ENCODE data around the gene NFIC. TPM values are rescaled to one million over a fixed set of nuclear protein-coding genes. Genes with fewer than 3 reads are reported as not detected.
"Not testable (repeated sequence)": the region's sequence is repeated elsewhere in the genome, so short reads cannot be mapped to it uniquely, and the experiment has no call there.

The NFIC gene
- polyA plus RNA-seq, 1 of the 3 experiments (the other 2 are of a cell fraction), result 7.2 TPM

GRCh38 chr19:3348042-3348441 lies 18.3 kb upstream of the NFIC start (continued):
- TF ChIP-seq USF2 (IDR thresholded peaks at IDR 0.05; ENCODE audit: borderline replicate concordance, low read depth, low read length) (no peak), TCF12 (IDR thresholded peaks at IDR 0.05) (no peak), RXRA (IDR thresholded peaks at IDR 0.05; ENCODE audit: borderline replicate concordance, low read depth) (no peak)

- CTCF ChIA-PET, result interaction anchor here (0.7 kb wide), 2 partner anchors 53 to 125 kb away, joined by 3 read pairs; no protein-coding TSS in a partner anchor
- H3K4me1 ChIP-seq (ENCODE audit: control insufficient read depth in 1 of 2, insufficient read depth in 2 of 2, low read depth in 1 of 2, low read length in 1 of 2); H3K27me3 ChIP-seq (ENCODE audit: insufficient read depth); H3K4me2 ChIP-seq; H3K79me2 ChIP-seq (ENCODE audit: insufficient read depth); H3K36me3 ChIP-seq (replicated peaks in 1 of 2; ENCODE audit: control insufficient read depth in 1 of 2, insufficient read depth in 2 of 2, low read length in 1 of 2); H3K9me3 ChIP-seq; H4K20me1 ChIP-seq (ENCODE audit: insufficient read depth); H3K4me3 ChIP-seq (ENCODE audit: low read depth in 2 of 2, low read length in 1 of 2); DNase-seq; H3K9ac ChIP-seq; H3K9me2 ChIP-seq; H3F3A ChIP-seq (replicated peaks; ENCODE audit: insufficient read depth); POLR2A ChIA-PET; H2AFZ ChIP-seq (ENCODE audit: low read depth); H3K27ac ChIP-seq (ENCODE audit: low read depth in 2 of 2, low read length in 1 of 2): not testable (repeated sequence)
- 94% methylated on average over 11 of the region's 11 CpGs for WGBS (ENCODE audit: low lambda C conversion rate)
Measured at GRCh38 chr19:3348469-3348868, 17.9 kb upstream of the NFIC start.

GRCh38 chr19:3350014-3350663 lies 16.2 kb upstream of the NFIC start:
- no peak for DNase-seq
- no peaks in the 10 kb centered on the region for H3K4me1 ChIP-seq (ENCODE audit: control insufficient read depth in 1 of 2, insufficient read depth in 2 of 2, low read depth in 1 of 2, low read length in 1 of 2)
- no peak overlapping the region for H3K4me3 ChIP-seq (ENCODE audit: low read depth in 2 of 2, low read length in 1 of 2)
- H3K27ac ChIP-seq (ENCODE audit: low read depth in 2 of 2, low read length in 1 of 2), result no peak overlapping the region
- ChIA-PET CTCF (interaction anchor here (0.7 to 1.2 kb wide), 3 partner anchors 10 to 235 kb away, joined by 3 read pairs; partner anchors contain the start of gene GIPC3), POLR2A (no interaction called here)
- TF ChIP-seq MXI1 (IDR thresholded peaks at IDR 0.05; ENCODE audit: low read depth, low read length) (no peak), IRF3 (IDR thresholded peaks at IDR 0.05; ENCODE audit: low read depth, low read length) (no peak), RCOR1 (IDR thresholded peaks at IDR 0.05; ENCODE audit: low read length) (no peak), GABPA (IDR thresholded peaks at IDR 0.05; ENCODE audit: low read depth) (no peak), EP300 (IDR thresholded peaks at IDR 0.05; ENCODE audit: borderline replicate concordance in 1 of 2, low read depth in 1 of 2, low read length in 1 of 2) (no peak), RAD21 (IDR thresholded peaks at IDR 0.05; ENCODE audit: low read length) (no peak), ELF1 (IDR thresholded peaks at IDR 0.05) (no peak), TEAD4 (IDR thresholded peaks at IDR 0.05; ENCODE audit: borderline replicate concordance, insufficient read depth) (no peak), PBX3 (IDR thresholded peaks at IDR 0.05) (no peak), SIN3A (IDR thresholded peaks at IDR 0.05; ENCODE audit: borderline replicate concordance, low read depth, low read length) (no peak), CHD2 (IDR thresholded peaks at IDR 0.05; ENCODE audit: low read length, partially characterized antibody) (no peak), RFX5 (IDR thresholded peaks at IDR 0.05; ENCODE audit: low read length) (no peak), USF1 (IDR thresholded peaks at IDR 0.05; ENCODE audit: borderline replicate concordance, low read depth) (no peak)
- no peaks in the 10 kb centered on the region for H3K79me2 ChIP-seq (ENCODE audit: insufficient read depth)
- no peaks in the 10 kb centered on the region for H3K27me3 ChIP-seq (ENCODE audit: insufficient read depth)
- H4K20me1 ChIP-seq (ENCODE audit: insufficient read depth), result no peaks in the 10 kb centered on the region
- H3K4me2 ChIP-seq, result no peak overlapping the region
- no peaks in the 10 kb centered on the region for H3K36me3 ChIP-seq (replicated peaks in 1 of 2; ENCODE audit: control insufficient read depth in 1 of 2, insufficient read depth in 2 of 2, low read length in 1 of 2)
- H2AFZ ChIP-seq (ENCODE audit: low read depth), result no peak overlapping the region
- no peak overlapping the region for H3K9ac ChIP-seq
- no peaks in the 10 kb centered on the region for H3K9me3 ChIP-seq
- no peaks in the 10 kb centered on the region for H3K9me2 ChIP-seq
- WGBS (ENCODE audit: low lambda C conversion rate), result 74% methylated on average over 9 of the region's 9 CpGs
- no peaks in the 10 kb centered on the region for H3F3A ChIP-seq (replicated peaks; ENCODE audit: insufficient read depth)

All from SK-N-SH (cell line).